HG02759 (cell line): ENCODE data around the gene STOML1.
A peak's percentile ranks its signal among the peaks of the same experiment; 100 is the strongest.
"Not testable (repeated sequence)": the region's sequence is repeated elsewhere in the genome, so short reads cannot be mapped to it uniquely, and the experiment has no call there.

Experiments used
- ATAC-seq: cut with Tn5 transposase; IDR thresholded peaks from one replicate; pipeline ENCODE4 v1.9.1; 2021; ENCODE audit warnings: mild to moderate bottlenecking, moderate library complexity; ENCODE audit not compliant: unreplicated experiment

Gene STOML1

GRCh38 chr15:73988445-73988969 is 3.6 kb downstream of the STOML1 start:
- ATAC-seq: no peak

GRCh38 chr15:73987681-73988444 is 4.2 kb downstream of the STOML1 start:
- ATAC-seq: no peak

- ATAC-seq: no peak
Observed at GRCh38 chr15:73987250-73987649, 4.8 kb downstream of the STOML1 start.

GRCh38 chr15:73986776-73987056 is 5.4 kb downstream of the STOML1 start:
- no peak for ATAC-seq

DNA sequence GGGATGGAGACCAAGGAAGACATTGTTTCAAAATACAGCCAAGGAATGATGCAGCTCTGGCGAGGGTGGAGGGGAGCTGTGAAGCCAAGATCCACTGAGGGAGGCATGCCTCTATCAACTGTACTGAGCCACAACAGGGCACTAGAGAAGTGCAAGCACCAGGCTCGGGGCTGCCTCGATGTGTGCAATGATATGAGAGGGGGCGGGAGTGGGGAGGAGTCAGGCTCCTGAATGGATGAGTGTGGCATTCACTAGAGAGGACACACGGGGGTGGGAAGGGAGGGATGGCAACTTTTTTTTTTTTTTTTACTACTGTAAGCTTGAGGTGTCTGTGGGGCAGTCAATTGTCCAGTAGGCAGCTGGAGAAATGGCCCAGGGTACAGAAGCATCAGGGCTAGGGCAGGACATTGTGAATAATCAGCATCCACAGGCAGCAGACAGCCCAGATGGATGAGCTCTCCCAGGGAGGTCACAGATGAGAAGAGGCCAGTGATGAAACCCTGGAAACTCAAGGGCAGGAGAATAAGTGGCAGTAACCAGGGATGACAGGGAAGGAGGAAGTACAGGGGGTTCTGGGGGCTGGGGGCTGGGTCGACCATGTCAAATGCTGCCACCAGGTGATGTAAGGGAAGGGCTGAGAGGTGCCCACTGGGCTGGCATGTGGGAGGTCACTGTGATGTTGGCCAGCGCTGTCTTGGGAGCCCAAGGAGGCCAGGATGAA is 5.9 kb downstream of the STOML1 start:
- ATAC-seq: no peak

GRCh38 chr15:73985101-73985873 is 6.8 kb downstream of the STOML1 start:
- no peak for ATAC-seq

DNA sequence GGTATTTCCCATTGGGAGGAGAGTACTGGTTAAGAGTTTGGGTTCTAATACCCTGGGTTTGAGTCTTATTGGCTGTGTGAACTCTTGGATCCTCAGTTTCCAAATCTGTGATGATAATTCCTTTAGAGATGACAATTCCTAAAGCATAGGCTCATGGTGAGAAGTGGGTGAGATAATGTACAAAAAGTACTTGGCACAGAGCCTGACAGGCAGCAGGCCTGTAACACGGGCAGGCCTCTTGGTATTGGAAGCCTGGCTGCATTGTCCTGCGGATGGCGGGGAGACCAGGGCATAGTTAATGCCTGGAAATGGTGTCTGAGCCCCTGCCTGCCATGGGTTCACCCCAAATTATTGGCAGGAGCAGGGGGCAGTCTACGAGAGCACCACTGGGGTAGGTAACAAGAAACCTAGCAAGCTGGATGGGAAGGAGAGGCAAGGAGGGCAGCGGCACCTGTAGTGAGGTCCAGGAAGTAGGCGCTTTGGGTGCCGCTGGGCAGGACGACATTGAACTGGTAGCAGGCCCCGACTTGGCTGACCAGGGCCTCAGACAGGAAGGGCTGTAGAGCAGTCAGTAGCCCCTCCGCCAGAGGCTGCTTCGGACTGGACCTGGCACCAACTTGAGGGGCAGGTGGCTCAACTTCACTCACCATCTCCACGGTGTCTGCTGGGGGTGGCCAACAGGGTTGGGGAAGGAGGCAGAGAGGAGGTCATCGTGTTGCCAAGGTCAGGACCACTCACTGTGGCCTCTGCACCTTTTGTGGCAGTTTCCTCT is 7.7 kb downstream of the STOML1 start:
- ATAC-seq: no peak

DNA sequence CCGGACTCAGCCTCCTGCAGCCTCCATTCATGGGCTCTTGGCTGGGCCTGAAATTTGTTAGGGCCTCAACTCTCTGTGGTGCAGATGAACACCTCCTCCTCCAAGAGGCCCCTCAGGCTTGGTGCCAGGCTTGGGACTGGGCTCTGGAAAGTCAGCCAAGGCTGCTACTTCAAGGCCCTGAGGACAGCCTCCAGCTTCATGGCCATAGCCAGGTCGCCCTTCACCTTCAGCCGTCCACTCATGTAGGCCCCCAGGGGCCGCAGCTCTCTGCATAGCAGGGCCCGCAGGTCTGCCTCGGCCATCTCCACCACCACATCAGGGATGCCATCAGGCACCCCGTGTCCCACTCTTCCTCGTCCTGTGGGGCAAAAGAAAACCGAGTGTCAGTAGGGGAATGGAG is 8.3 kb downstream of the STOML1 start:
- ATAC-seq: no peak

- no peak for ATAC-seq
Observed at GRCh38 chr15:73983211-73983727, 8.8 kb downstream of the STOML1 start.

DNA sequence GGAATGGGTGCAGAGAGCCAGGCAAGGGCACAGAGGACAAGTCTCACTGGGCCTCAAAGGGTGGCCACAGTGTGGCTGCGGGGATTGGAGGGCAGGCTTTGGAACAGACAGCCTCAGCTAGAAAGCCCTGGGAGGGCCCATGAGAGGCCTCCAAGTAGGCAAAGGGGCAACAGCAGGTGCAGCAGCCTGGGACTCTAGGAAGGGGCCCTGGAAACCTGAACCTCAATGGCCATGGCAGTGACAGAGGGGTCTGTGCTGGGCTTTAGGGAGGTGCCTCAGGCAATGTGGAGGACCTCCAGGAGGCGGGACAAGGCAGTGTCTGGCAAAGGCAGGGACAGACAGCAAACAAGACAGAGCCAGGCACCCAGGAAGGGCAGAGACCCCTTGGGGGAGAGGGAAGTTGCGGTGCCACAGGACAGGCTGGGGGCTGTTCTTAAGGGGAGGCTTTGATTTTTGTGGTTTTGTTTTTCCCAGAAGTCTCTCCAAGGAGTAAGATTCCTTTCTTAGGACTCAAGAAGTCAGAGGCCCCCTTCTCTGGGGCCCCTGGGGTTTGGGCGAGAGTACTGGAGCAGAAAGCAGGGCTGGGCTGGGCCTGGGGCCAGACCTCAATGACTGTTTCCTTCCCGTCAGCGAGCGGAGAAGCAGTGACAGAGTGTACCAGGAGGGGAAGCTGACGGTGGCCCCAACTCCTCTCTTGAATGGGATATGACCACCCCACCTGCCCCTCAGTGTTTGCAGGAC is 9.7 kb downstream of the STOML1 start:
- ATAC-seq: no peak

DNA sequence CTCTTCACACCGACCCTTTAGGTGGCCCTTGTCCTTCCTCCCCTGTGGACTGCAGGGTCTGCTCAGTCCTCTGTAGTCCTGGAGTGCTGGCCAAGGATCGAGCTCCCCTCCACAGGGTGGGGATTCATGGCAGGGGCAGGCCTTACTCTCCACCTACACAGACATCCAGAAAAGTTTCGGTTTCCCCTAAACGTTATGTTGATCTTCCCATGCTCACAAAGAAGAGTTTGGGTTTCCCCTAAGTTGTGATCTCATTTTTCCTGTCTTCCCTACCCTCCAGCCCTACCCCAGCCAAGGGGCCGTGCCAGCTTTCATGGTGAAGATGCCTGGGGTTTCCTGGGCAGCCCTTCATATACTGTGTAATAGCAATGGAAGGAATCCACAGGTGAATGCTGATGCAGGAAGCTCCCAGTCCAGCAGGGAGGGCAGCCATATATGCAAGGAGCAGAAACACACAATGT is 10.3 kb downstream of the STOML1 start:
- ATAC-seq: no peak

DNA sequence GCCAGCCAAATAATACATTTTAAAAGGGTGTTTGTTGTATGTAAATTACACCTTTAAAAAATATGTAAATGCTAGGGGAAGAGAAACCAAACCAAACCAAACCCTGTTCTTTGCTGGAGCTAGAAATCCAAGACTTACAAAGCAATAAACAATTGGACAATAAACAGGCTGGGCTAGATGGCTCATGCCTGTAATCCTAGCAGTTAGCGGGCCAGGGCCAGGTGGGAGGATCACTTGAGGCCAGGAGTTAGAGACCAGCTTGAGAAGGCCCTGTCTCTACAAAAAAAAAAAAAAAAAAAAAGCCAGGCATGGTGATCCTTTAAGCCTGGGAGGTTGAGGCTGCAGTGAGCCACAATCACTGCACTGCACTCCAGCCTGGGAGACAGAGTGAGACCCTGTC is 12.5 kb downstream of the STOML1 start:
- no peak for ATAC-seq

DNA sequence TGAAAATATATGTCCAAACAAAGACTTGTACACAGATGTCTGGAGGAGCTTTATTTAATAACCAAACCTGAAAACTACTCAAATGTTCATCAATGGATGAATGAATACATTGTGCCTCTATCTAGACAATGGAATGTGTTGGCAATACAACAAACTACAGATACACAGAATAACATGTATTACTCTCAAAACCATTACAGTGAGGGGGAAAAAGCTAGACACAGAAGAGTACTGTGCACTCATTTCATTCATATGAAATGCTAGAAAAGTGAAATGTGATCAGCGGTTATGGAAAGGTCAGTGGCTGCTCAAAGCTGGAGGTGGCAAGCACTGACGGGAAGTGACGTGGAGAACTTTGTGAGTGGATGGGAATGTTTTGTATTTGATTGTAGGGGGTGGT is 13.2 kb downstream of the STOML1 start:
- ATAC-seq: no peak

- not testable (repeated sequence) for ATAC-seq
Observed at GRCh38 chr15:73975440-73976125, 16.5 kb downstream of the STOML1 start.

DNA sequence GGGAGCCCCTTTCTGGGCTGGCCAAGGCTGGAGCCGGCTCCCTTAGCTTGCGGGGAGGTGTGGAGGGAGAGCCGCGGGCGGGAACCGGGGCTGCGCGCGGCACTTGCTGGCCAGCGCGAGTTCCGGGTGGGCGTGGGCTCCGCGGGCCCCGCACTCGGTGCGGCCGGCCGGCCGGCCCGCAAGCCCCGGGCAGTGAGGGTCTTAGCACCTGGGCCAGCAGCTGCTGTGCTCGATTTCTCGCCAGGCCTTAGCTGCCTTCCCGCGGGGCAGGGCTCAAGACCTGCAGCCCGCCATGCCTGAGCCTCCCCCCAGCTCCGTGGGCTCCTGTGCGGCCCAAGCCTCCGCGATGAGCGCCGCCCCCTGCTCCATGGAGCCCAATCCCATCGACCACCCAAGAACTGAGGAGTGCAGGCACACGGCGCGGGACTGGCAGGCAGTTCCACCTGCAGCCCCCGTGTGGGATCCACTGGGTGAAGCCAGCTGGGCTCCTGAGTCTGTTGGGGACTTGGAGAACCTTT is 18.4 kb downstream of the STOML1 start:
- ATAC-seq: not testable (repeated sequence)

GRCh38 chr15:73972984-73973682 is 19.0 kb downstream of the STOML1 start:
- peak; percentile 48 for ATAC-seq

- no peak for ATAC-seq
Observed at GRCh38 chr15:73969151-73969759, 22.8 kb downstream of the STOML1 start.

DNA sequence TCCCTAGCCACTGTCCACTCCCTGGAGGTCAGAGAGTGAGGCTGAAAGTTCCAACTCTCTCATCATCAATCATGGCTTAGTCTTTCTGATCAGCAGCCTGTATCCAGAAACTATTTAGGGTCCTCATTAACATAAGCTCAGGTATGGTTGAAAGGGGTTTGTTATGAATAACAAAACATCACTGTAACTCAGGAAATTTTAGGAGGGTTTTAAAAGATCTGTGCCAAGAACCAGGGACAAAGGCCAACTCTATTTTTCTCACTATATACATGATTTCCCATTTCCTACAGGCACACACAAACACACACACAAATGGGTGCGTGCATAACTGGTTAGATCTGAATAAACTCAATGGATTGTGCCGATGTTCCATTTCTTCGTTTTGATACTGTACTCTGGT is 23.6 kb downstream of the STOML1 start:
- ATAC-seq: no peak
